Measurements from ENCODE around the gene RARRES1. TPM values are rescaled to one million over a fixed set of nuclear protein-coding genes. Genes with fewer than 3 reads are reported as not detected.

The RARRES1 gene
- total RNA-seq, 1 donor from 2014 or later, result 10.4 TPM

- H3K4me3 ChIP-seq (ENCODE audit: low read depth, low read length), result no peak overlapping the region
- no peak for DNase-seq (ENCODE audit: low read depth)
- TF ChIP-seq, protein P1, sequence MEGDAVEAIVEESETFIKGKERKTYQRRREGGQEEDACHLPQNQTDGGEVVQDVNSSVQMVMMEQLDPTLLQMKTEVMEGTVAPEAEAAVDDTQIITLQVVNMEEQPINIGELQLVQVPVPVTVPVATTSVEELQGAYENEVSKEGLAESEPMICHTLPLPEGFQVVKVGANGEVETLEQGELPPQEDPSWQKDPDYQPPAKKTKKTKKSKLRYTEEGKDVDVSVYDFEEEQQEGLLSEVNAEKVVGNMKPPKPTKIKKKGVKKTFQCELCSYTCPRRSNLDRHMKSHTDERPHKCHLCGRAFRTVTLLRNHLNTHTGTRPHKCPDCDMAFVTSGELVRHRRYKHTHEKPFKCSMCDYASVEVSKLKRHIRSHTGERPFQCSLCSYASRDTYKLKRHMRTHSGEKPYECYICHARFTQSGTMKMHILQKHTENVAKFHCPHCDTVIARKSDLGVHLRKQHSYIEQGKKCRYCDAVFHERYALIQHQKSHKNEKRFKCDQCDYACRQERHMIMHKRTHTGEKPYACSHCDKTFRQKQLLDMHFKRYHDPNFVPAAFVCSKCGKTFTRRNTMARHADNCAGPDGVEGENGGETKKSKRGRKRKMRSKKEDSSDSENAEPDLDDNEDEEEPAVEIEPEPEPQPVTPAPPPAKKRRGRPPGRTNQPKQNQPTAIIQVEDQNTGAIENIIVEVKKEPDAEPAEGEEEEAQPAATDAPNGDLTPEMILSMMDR (conservative IDR thresholded peaks at IDR 0.05; ENCODE audit: low read depth, low read length), result no peak
Observed at GRCh38 chr3:158737410-158737809, 5.2 kb upstream of the RARRES1 start.

DNA sequence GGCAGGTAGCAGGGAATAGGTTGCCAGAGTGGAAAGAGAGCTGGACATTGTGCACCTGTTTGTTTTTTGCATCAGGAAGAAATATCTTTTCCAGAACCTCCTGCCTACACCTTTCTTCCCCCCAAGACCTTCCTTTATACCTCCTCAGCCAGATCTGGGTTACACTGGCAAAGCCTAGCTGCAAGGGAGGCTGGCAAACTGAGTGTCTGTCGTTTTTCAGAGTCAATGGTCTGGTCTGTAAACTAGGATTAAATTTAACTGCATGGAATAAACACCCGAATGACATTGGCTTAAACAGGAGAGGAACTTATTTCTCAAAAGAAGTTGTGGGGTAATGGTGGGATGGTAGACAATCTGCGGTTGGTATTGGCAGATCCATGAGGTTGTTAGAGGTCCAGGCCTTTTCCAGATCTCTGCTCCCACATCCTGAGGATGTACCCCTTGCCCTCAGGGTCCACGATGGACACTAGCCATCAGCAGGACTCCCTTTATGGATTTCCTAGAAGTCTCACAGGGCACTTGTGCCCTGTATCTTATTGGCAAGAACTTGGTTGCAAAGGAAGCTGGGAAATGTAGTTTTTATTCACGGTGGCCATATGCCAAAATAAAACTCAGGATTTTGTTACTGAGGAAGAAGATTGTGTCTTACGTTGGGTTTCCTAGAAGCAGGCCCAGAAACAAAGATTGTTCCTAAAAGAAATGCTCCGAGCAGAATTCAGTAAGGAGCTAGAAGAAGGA, 3.2 kb upstream of the RARRES1 start:
- no peak for DNase-seq (ENCODE audit: low read depth)
- TF ChIP-seq, protein P1 (conservative IDR thresholded peaks at IDR 0.05; ENCODE audit: low read depth, low read length), result no peak
- no peak overlapping the region for H3K4me3 ChIP-seq (ENCODE audit: low read depth, low read length)

DNA sequence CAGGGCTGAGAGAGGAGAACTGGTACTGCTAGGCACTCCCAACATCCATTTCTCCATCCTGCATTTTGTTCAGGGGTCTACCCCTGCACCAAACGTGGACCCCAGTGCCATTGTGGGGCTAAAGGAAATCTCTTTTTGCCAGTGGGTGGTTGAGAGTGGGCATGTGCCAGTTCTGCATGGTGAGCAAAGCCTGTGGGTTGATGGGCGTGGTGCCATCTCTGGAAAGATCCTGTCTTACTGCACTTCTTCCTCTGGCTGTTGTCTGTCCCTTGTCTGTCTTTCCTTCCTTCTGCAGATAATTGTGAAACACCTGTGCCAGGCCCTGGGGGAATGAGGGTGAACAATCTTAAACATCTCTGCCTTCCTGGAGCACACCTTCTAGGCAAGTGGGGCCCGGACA, 1.4 kb upstream of the RARRES1 start:
- no peak for DNase-seq (ENCODE audit: low read depth)
- TF ChIP-seq, protein P1 (conservative IDR thresholded peaks at IDR 0.05; ENCODE audit: low read depth, low read length), result no peak
- H3K4me3 ChIP-seq (ENCODE audit: low read depth, low read length), result no peak overlapping the region

GRCh38 chr3:158732856-158733200, 571 bp upstream of the RARRES1 start:
- DNase-seq (ENCODE audit: low read depth), result no peak
- peak overlapping the region; percentile 62 for H3K4me3 ChIP-seq (ENCODE audit: low read depth, low read length)
- TF ChIP-seq, protein P1 (conservative IDR thresholded peaks at IDR 0.05; ENCODE audit: low read depth, low read length), result no peak

DNA sequence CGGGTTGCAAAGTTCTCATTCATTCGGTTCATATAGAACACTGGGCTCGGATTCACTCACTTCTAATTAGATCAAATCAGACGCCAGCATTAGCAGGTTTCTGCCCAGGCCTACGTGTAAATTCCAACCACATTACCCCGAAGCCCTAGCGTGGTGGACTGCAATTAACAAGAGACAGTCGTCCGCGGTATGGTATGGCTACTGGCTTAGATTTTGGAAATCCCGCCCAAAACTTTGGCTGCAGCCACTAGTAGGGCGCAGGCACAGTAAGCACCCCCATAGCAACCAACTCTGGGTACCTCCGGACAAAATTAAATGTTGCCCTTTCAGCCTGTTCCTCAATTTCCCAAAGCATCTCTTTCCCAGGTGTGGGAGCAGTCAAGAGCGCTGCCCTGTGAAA, 771 bp downstream of the RARRES1 start:
- H3K4me3 ChIP-seq (ENCODE audit: low read depth, low read length), result peak overlapping the region; percentile 62
- TF ChIP-seq, protein P1 (conservative IDR thresholded peaks at IDR 0.05; ENCODE audit: low read depth, low read length), result no peak
- no peak for DNase-seq (ENCODE audit: low read depth)

DNA sequence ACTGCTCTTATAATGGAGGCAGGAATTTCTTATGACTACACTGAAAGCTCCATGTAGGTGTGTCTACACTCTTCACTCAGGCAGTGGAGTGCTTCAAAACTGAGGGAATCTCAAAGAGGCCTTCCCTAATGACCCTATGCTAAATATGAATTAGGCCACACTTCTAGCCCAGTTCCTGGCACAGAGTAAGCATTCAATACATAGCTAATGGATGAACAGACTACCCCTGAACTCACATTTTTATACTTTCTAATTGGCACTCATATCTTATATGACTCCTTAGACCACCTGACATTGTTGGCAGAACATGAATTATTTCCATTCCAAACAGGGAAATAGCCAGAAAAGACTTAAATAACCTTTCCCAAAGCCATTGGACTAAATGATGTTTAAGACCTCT, 3.4 kb downstream of the RARRES1 start:
- DNase-seq (ENCODE audit: low read depth), result no peak
- H3K4me3 ChIP-seq (ENCODE audit: low read depth, low read length), result no peak overlapping the region
- TF ChIP-seq, protein P1 (conservative IDR thresholded peaks at IDR 0.05; ENCODE audit: low read depth, low read length), result no peak

DNA sequence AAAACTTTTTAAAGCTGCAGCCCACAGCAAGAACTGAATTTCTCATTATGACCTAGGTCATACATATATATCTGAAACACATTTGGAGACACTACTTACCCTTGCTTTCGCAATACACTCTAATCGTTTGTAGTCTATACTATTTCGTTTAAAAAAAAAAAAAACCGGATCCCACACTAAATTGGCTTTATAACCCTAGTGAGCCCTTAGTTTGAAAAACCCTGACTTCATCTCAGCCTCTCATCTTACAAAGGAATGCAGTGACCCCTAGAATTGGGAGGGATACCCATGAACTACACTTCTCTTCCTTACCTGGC, 4.2 kb downstream of the RARRES1 start:
- DNase-seq (ENCODE audit: low read depth), result no peak
- no peak overlapping the region for H3K4me3 ChIP-seq (ENCODE audit: low read depth, low read length)
- TF ChIP-seq, protein P1 (conservative IDR thresholded peaks at IDR 0.05; ENCODE audit: low read depth, low read length), result no peak
